SU-DHL-6 (cell line): Measurements from ENCODE around the gene ABHD4.
"Not testable (repeated sequence)": the region's sequence is repeated elsewhere in the genome, so short reads cannot be mapped to it uniquely, and the experiment has no call there.

Source experiments
- H2AFZ ChIP-seq: fragments of 200-600 bp; sonication (generic); 2 replicates; pipeline ENCODE4 v1.6.1; 2014; ENCODE audit warnings: low read depth, mild to moderate bottlenecking, moderate library complexity, mixed read lengths, antibody characterized with exemption, low read length; ENCODE audit not compliant: severe bottlenecking
- H3F3A ChIP-seq: fragments of 200-600 bp; shearing (Covaris generic); 2 replicates; pipeline ENCODE4 v1.6.0; 2016; ENCODE audit warnings: antibody characterized with exemption, mild to moderate bottlenecking; ENCODE audit not compliant: insufficient read depth
- H3K27ac ChIP-seq: fragments of 200-600 bp; sonication (generic); 2 replicates; pipeline ENCODE4 v1.5.1; 2016; ENCODE audit warnings: low read depth, mild to moderate bottlenecking, low read length, moderate library complexity, mixed read lengths
- H3K27me3 ChIP-seq: fragments of 200-600 bp; sonication (generic), shearing (Covaris generic); 2 replicates; pipeline ENCODE4 v1.6.0; 2014; ENCODE audit warnings: mild to moderate bottlenecking, low read length
- H3K36me3 ChIP-seq: fragments of 200-600 bp; sonication (generic); 2 replicates; pipeline ENCODE4 v1.6.1; 2014; ENCODE audit warnings: mild to moderate bottlenecking, low read length, mixed read lengths
- H3K4me2 ChIP-seq: fragments of 300-600, 200-600 bp; shearing (Covaris generic), sonication (generic); 2 replicates; pipeline ENCODE4 v1.6.0; 2014; ENCODE audit warnings: low read length, low read depth, mild to moderate bottlenecking; ENCODE audit not compliant: poor library complexity, severe bottlenecking
- H3K4me3 ChIP-seq: fragments of 200-600 bp; sonication (generic); 2 replicates; pipeline ENCODE4 v1.5.1; 2014; ENCODE audit warnings: antibody characterized with exemption, low read length, mild to moderate bottlenecking, mixed read lengths; ENCODE audit not compliant: insufficient read depth, poor library complexity, severe bottlenecking
- H3K79me2 ChIP-seq: fragments of 200-600 bp; sonication (generic); 2 replicates; pipeline ENCODE4 v1.6.1; 2014; ENCODE audit warnings: mild to moderate bottlenecking, low read length, moderate library complexity; ENCODE audit not compliant: insufficient read depth
- H3K9ac ChIP-seq: fragments of 200-600 bp; sonication (generic); 2 replicates; pipeline ENCODE4 v1.7.0; 2014; ENCODE audit warnings: mild to moderate bottlenecking, low read length
- H3K9me2 ChIP-seq: fragments of 200-600 bp; sonication (generic); replicated peaks from 2 replicates; pipeline ENCODE4 v1.6.1; 2014; ENCODE audit warnings: low read length; ENCODE audit not compliant: insufficient read depth
- H3K9me3 ChIP-seq: fragments of 200-600 bp; sonication (generic); 2 replicates; pipeline ENCODE4 v1.6.1; 2014; ENCODE audit warnings: low read length, mixed read lengths; ENCODE audit not compliant: insufficient read depth
- H4K20me1 ChIP-seq: fragments of 200-600 bp; sonication (generic); 2 replicates; pipeline ENCODE4 v1.6.1; 2014; ENCODE audit warnings: low read depth, mild to moderate bottlenecking, antibody characterized with exemption, low read length, moderate library complexity, mixed read lengths
- CTCF ChIP-seq: fragments of 200-600 bp; sonication (generic); IDR thresholded peaks from one replicate; pipeline ENCODE4 v1.5.1; 2017; ENCODE audit warnings: antibody characterized with exemption, mild to moderate bottlenecking, low read length, moderate library complexity; ENCODE audit not compliant: insufficient read depth, poor library complexity, severe bottlenecking
- EZH2phosphoT487 ChIP-seq: fragments of 200-600 bp; sonication (generic), shearing (Covaris generic); conservative IDR thresholded peaks from 2 replicates; pipeline ENCODE4 v1.6.1; 2018; ENCODE audit warnings: mild to moderate bottlenecking, antibody characterized with exemption, low read length, moderate library complexity, mixed read lengths

The ABHD4 gene

GRCh38 chr14:22630066-22630465 is 32.0 kb downstream of the ABHD4 start:
- Histone ChIP-seq H3K4me2 (no peak overlapping the region), H3K9me3 (0 out of 2 replicates have a peak, but pooled peaks cover 9% of the 10 kb centered on the region), H3K79me2 (no peaks in the 10 kb centered on the region), H2AFZ (no peak overlapping the region), H3K9me2 (no peaks in the 10 kb centered on the region), H3F3A (no peaks in the 10 kb centered on the region), H4K20me1 (no peaks in the 10 kb centered on the region), H3K36me3 (no peaks in the 10 kb centered on the region), H3K4me3 (no peak overlapping the region), H3K27ac (no peak overlapping the region), H3K9ac (no peak overlapping the region), H3K27me3 (no peaks in the 10 kb centered on the region)
- TF ChIP-seq EZH2phosphoT487 (no peak), CTCF (no peak)

GRCh38 chr14:22630486-22630885 is 32.4 kb downstream of the ABHD4 start:
- H3K27ac ChIP-seq, result no peak overlapping the region

GRCh38 chr14:22634233-22634900 is 36.3 kb downstream of the ABHD4 start:
- no peaks in the 10 kb centered on the region for H3K9me2 ChIP-seq
- no peak for TF ChIP-seq EZH2phosphoT487
- TF ChIP-seq CTCF, result no peak

More at GRCh38 chr14:22630486-22630885, 32.4 kb downstream of the ABHD4 start:
- no peaks in the 10 kb centered on the region for H3K27me3 ChIP-seq
- H2AFZ ChIP-seq, result no peak overlapping the region
- H3K9me2 ChIP-seq, result no peaks in the 10 kb centered on the region
- H3K9ac ChIP-seq, result no peak overlapping the region
- no peak overlapping the region for H3K4me3 ChIP-seq
- no peak for TF ChIP-seq CTCF
- TF ChIP-seq EZH2phosphoT487, result no peak
- no peaks in the 10 kb centered on the region for H3K79me2 ChIP-seq
- no peaks in the 10 kb centered on the region for H3F3A ChIP-seq
- H3K9me3 ChIP-seq, result 0 out of 2 replicates have a peak, but pooled peaks cover 9% of the 10 kb centered on the region
- H3K36me3 ChIP-seq, result no peaks in the 10 kb centered on the region
- no peak overlapping the region for H3K4me2 ChIP-seq
- H4K20me1 ChIP-seq, result no peaks in the 10 kb centered on the region

GRCh38 chr14:22635980-22636379 is 37.9 kb downstream of the ABHD4 start:
- not testable (repeated sequence) for H3K27me3 ChIP-seq, H3K4me2 ChIP-seq, H3K27ac ChIP-seq, H3K9me2 ChIP-seq, H3K79me2 ChIP-seq, H3F3A ChIP-seq, H3K9me3 ChIP-seq, H2AFZ ChIP-seq, H3K36me3 ChIP-seq, H3K4me3 ChIP-seq, H3K9ac ChIP-seq, H4K20me1 ChIP-seq

More at GRCh38 chr14:22634233-22634900, 36.3 kb downstream of the ABHD4 start:
- Histone ChIP-seq H3K9ac (no peak overlapping the region), H3K27me3 (no peaks in the 10 kb centered on the region), H3K27ac (no peak overlapping the region), H3K9me3 (0 out of 2 replicates have a peak, but pooled peaks cover 9% of the 10 kb centered on the region), H2AFZ (no peak overlapping the region), H3K36me3 (no peaks in the 10 kb centered on the region), H3K4me2 (no peak overlapping the region), H3K79me2 (no peaks in the 10 kb centered on the region), H4K20me1 (no peaks in the 10 kb centered on the region), H3K4me3 (no peak overlapping the region), H3F3A (no peaks in the 10 kb centered on the region)
